Stomach (tissue), 9 donors: ENCODE measurements around the gene CD247. TPM values are rescaled to one million over a fixed set of nuclear protein-coding genes. Genes with fewer than 3 reads are reported as not detected.

Experiments
- DNase-seq, 2 donors: peaks; one replicate each; pipeline versions ENCODE4 v3.0.0 to v3.0.0-alpha.2; 2013 to 2019
- H3K27ac ChIP-seq, 5 donors: fragments of 200-600 bp in 4 of 5; sonication (generic) in 4 of 5; one replicate each; pipeline ENCODE4 v1.5.1; 2013 to 2019; ENCODE audit warnings: mild to moderate bottlenecking in 1 of 5, moderate library complexity in 1 of 5
- H3K27me3 ChIP-seq, 3 donors: fragments of 200-600 bp; sonication (generic); one replicate each; pipeline ENCODE4 v1.5.1; 2017 to 2019; ENCODE audit warnings: mixed run types in 1 of 3
- H3K36me3 ChIP-seq, 4 donors: fragments of 200-600 bp; sonication (generic); 1 replicate in 3 of 4; 2 replicates in 1 of 4; pipeline ENCODE4 v1.5.1; 2016 to 2019
- H3K4me1 ChIP-seq, 4 donors: fragments of 200-600 bp; sonication (generic); one replicate each; pipeline ENCODE4 v1.5.1; 2016 to 2019
- H3K4me3 ChIP-seq, 4 donors: fragments of 200-600 bp; sonication (generic) in 3 of 4; one replicate each; pipeline ENCODE4 v1.5.1; 2016 to 2019; ENCODE audit warnings: mild to moderate bottlenecking in 1 of 4
- H3K9me3 ChIP-seq, 4 donors: fragments of 200-600 bp; sonication (generic); one replicate each; pipeline ENCODE4 v1.5.1; 2016 to 2019
- EP300 ChIP-seq: sonication (generic); formaldehyde crosslinking; IDR thresholded peaks from one replicate; pipeline ENCODE4 v1.6.1; 2017; ENCODE audit warnings: antibody characterized with exemption
- POLR2A ChIP-seq, 4 donors: fragments of 450-650 bp; IDR thresholded peaks; one replicate each; pipeline ENCODE4 v1.6.1; 2016; ENCODE audit warnings: antibody characterized with exemption in 4 of 4, control low read depth in 2 of 4, mild to moderate bottlenecking in 1 of 4, moderate library complexity in 1 of 4
- POLR2AphosphoS5 ChIP-seq, 3 donors: sonication (generic); formaldehyde crosslinking; IDR thresholded peaks; one replicate each; pipeline ENCODE4 v1.6.1; 2016; ENCODE audit warnings: antibody characterized with exemption in 3 of 3
- WGBS, 5 donors: extraction: QIAGEN DNeasy Blood & Tissue Kit in 3 of 5; methylation state at CpG; one replicate each; pipeline versions ENCODE4 v1.1.5 to v1.1.7; 2013 to 2018; 5-methylcytosine and 5-hydroxymethylcytosine counted together
- intact Hi-C: fragments of 100-400 bp; cut with DNase I; formaldehyde crosslinking; loops from one replicate; pipeline ENCODE4 v1.15.1; 2023; ENCODE audit warnings: low total_unique reads
- polyA plus RNA-seq, 3 donors: library from polyadenylated mRNA; stranded (reverse); fragments of 200-250 nt; gene quantifications; one replicate each; pipeline ENCODE4 v1.2.3, GENCODE V29; 2013
- total RNA-seq, 5 donors: library from RNA; depleted of rRNA; stranded (reverse); fragments of >200 nt; gene quantifications; one replicate each; pipeline versions ENCODE4 v1.1.0 to v1.2.3, GENCODE V29; 2014 to 2016
- TF ChIP-seq, protein P1 (sequence below), 7 experiments: fragments of 450-650 bp in 4 of 7; fragments of 200-600 bp in 3 of 7; sonication (generic) in 3 of 7; IDR thresholded peaks; one replicate each; pipeline ENCODE4 v1.5.1; 2016 to 2019; ENCODE audit warnings: antibody characterized with exemption in 7 of 7, control low read depth in 2 of 7, mild to moderate bottlenecking in 1 of 7
- donor health status: healthy with polysubstance abuse.
- donor health status: Bipolar disorder and iron deficiency.
- donor health status: healthy.

The CD247 gene
- total and polyA plus RNA-seq, 8 donors: 0.68 to 6.7 (median 3.1) TPM; not detected in 3

DNA sequence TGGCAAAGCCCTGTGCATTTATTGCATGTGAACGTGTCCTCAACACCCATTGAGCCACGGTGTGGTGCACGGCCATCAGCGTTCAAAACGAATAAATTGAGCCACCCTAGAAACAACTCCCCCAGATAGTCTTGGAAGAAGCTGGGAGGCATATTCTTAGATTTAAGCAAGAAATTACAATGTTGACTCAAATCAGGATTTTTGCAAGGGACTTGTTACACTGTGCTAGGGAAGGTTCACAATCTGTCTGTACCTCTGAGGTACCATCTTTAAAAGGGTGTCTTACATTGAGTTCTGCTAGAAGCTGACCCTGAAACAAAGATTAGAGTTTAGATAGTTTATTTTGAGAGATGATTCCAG lies 16.2 kb downstream of the CD247 start:
- peaks cover 0 to 10% (median 0%) of the 10 kb centered on the region in 3 donors for H3K27me3 ChIP-seq
- DNase-seq: no peak
- no peak for TF ChIP-seq EP300
- TF ChIP-seq POLR2AphosphoS5 (IDR thresholded peaks at IDR 0.05): no peak
- TF ChIP-seq POLR2A (IDR thresholded peaks at IDR 0.05): no peak
- TF ChIP-seq, protein P1, sequence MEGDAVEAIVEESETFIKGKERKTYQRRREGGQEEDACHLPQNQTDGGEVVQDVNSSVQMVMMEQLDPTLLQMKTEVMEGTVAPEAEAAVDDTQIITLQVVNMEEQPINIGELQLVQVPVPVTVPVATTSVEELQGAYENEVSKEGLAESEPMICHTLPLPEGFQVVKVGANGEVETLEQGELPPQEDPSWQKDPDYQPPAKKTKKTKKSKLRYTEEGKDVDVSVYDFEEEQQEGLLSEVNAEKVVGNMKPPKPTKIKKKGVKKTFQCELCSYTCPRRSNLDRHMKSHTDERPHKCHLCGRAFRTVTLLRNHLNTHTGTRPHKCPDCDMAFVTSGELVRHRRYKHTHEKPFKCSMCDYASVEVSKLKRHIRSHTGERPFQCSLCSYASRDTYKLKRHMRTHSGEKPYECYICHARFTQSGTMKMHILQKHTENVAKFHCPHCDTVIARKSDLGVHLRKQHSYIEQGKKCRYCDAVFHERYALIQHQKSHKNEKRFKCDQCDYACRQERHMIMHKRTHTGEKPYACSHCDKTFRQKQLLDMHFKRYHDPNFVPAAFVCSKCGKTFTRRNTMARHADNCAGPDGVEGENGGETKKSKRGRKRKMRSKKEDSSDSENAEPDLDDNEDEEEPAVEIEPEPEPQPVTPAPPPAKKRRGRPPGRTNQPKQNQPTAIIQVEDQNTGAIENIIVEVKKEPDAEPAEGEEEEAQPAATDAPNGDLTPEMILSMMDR (IDR thresholded peaks at IDR 0.05): no peak
- H3K27ac ChIP-seq: no peak overlapping the region
- no peaks in the 10 kb centered on the region for H3K9me3 ChIP-seq
- intact Hi-C loops: no loop called here
- no peaks in the 10 kb centered on the region for H3K36me3 ChIP-seq
- no peak overlapping the region for H3K4me3 ChIP-seq
- H3K4me1 ChIP-seq: peaks cover 0 to 10% (median 0%) of the 10 kb centered on the region in 4 donors
- WGBS, 5 donors: 72 to 82% (median 79%) methylated on average over 5 of the region's 5 CpGs

DNA sequence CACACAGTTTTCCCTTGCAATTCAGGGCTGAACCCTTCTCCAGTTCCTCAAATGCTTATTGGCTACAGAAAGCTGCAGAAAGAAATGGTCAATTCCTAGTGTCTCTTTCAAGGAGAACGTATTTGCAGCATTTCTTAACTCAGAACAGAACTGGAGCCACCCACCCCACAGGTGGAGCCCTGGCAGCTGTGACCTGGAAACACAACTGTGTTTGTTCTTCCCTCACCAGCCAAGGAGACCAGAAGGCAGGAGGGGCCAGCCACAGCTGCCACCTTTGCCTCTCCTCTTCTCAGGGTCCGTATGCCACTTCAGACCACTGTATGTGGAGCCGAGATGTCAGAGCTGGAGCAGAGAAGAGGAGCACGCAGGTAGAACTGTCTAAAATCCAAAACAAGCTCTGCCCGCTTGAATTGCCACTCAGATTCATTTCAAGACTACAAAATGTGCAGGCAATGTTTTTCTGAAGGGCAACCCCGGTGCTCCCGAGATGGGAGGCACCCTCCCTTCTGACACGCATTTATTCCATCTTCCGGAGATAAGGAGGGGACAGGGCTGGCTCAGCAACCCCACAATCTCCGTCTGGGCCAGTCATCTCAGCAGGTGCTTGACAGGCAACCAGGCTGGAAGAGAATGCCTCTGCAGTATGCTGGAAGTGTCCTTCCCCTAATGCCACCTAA lies 16.7 kb downstream of the CD247 start:
- no peak for TF ChIP-seq POLR2AphosphoS5 (IDR thresholded peaks at IDR 0.05)
- Histone ChIP-seq H3K9me3 (no peaks in the 10 kb centered on the region), H3K27ac (no peak overlapping the region), H3K4me3 (no peak overlapping the region), H3K27me3 (peaks cover 0 to 10% (median 0%) of the 10 kb centered on the region in 3 donors), H3K4me1 (peaks cover 0 to 10% (median 0%) of the 10 kb centered on the region in 4 donors), H3K36me3 (no peaks in the 10 kb centered on the region)
- DNase-seq: no peak
- WGBS, 5 donors: 33 to 55% (median 46%) methylated on average over 10 of the region's 10 CpGs
- intact Hi-C loops: no loop called here

DNA sequence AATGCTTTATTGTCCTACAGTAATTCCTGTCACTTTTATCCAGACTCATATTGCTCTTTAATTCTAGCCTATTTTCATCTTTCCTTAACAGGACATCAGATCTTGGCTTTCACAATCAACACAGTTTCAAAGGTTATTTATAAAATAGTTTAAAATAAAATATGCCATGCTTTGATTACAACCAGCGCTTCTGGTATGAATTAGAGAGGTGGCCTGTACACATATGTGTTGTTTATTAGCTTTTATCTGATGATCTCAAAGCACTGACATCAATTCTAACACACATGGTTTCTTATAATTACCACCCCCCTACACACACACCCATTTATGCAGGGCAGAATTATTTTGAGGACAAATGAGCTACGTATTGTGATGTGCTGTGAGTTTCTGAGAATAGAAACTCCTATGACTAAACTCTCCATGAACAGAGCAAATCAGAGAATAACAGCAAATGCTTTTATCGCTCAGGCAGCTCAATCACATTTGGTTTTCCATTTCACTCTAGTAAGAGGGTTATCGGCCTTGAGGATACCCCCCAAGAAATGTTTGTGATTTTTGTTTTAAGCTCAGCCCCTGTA lies 18.0 kb downstream of the CD247 start:
- intact Hi-C loops: no loop called here
- Histone ChIP-seq H3K36me3 (no peaks in the 10 kb centered on the region), H3K4me3 (no peak overlapping the region), H3K9me3 (no peaks in the 10 kb centered on the region), H3K27ac (no peak overlapping the region), H3K4me1 (peaks cover 0 to 10% (median 0%) of the 10 kb centered on the region in 4 donors), H3K27me3 (peaks cover 0 to 10% (median 0%) of the 10 kb centered on the region in 3 donors)
- DNase-seq: no peak
- TF ChIP-seq POLR2A (IDR thresholded peaks at IDR 0.05) (no peak), POLR2AphosphoS5 (IDR thresholded peaks at IDR 0.05) (no peak), EP300 (no peak)
- TF ChIP-seq, protein P1 (IDR thresholded peaks at IDR 0.05): no peak
- 80 to 87% (median 85%) methylated on average over 4 of the region's 4 CpGs for WGBS, 5 donors

DNA sequence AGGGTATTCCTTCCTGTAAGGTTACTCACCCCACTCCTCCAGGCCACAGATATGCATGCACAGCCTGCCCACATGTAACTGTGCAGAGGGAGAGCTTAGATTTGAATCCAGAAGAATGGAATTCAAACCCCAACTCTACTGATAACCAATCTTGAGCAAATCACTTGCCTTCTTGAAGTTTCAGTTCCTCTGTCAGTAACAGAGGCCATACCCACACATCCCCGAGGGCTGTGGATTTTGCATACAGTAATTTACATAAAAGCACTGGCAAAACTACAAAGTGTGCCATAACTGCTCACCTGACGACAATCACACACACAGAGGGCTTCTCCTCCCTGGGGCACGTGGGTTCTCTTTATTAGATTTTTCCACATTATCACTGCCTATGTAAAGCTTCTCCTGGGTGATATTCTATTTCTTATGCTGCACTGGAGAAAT lies 18.6 kb downstream of the CD247 start:
- no peak for DNase-seq

More for the DNA sequence above, 18.6 kb downstream of the CD247 start:
- H3K36me3 ChIP-seq: no peaks in the 10 kb centered on the region
- H3K4me3 ChIP-seq: no peak overlapping the region
- intact Hi-C loops: no loop called here
- WGBS, 5 donors: 56 to 68% (median 59%) methylated on average over 3 of the region's 3 CpGs
- peaks cover 0 to 14% (median 0%) of the 10 kb centered on the region in 3 donors for H3K27me3 ChIP-seq
- no peak overlapping the region for H3K27ac ChIP-seq
- no peaks in the 10 kb centered on the region for H3K9me3 ChIP-seq
- peaks cover 0 to 10% (median 0%) of the 10 kb centered on the region in 4 donors for H3K4me1 ChIP-seq
- TF ChIP-seq POLR2AphosphoS5 (IDR thresholded peaks at IDR 0.05): no peak
- TF ChIP-seq POLR2A (IDR thresholded peaks at IDR 0.05): no peak
- TF ChIP-seq EP300: no peak
- TF ChIP-seq, protein P1 (IDR thresholded peaks at IDR 0.05): no peak
